SIG-M5 treated with dmso at 0.1 percent for 504 hours (cell line): Measurements from ENCODE around the gene KRT35.

ENCODE experiments used
- DNase-seq: peaks from one replicate; lab custom pipeline; 2025; ENCODE audit not compliant: unreplicated experiment; lab: John Stamatoyannopoulos, UW

KRT35 gene

GRCh38 chr17:41481036-41481435 is at the start of gene KRT35:
TSS of gene KRT35 (minus strand) at chr17:41481151. CDS start at chr17:41481097, 54 bp downstream.
- DNase-seq: no peak

GRCh38 chr17:41530062-41531048 is 49.4 kb upstream of the KRT35 start:
- no peak for DNase-seq

GRCh38 chr17:41529491-41529915 is 48.6 kb upstream of the KRT35 start:
- DNase-seq: no peak

- DNase-seq: no peak
Measured at GRCh38 chr17:41528959-41529353, 48.0 kb upstream of the KRT35 start.

- DNase-seq: no peak
Measured at GRCh38 chr17:41527063-41528023, 46.4 kb upstream of the KRT35 start.

- no peak for DNase-seq
Measured at GRCh38 chr17:41524261-41524660, 43.3 kb upstream of the KRT35 start.

- DNase-seq: no peak
Measured at GRCh38 chr17:41523787-41524186, 42.8 kb upstream of the KRT35 start.

- no peak for DNase-seq
Measured at GRCh38 chr17:41523225-41523593, 42.3 kb upstream of the KRT35 start.

GRCh38 chr17:41522301-41523224 is 41.6 kb upstream of the KRT35 start:
- no peak for DNase-seq

- no peak for DNase-seq
Measured at GRCh38 chr17:41521574-41522261, 40.8 kb upstream of the KRT35 start.

GRCh38 chr17:41520821-41521521 is 40.0 kb upstream of the KRT35 start:
- no peak for DNase-seq

GRCh38 chr17:41519501-41520224 is 38.7 kb upstream of the KRT35 start:
- DNase-seq: no peak

GRCh38 chr17:41518789-41519449 is 38.0 kb upstream of the KRT35 start, which contains the start of gene KRT15:
TSS of gene KRT15 (minus strand) at chr17:41518890. CDS start at chr17:41518827, 63 bp downstream.
- DNase-seq: no peak

GRCh38 chr17:41518031-41518430 is 37.1 kb upstream of the KRT35 start:
- DNase-seq: no peak

- no peak for DNase-seq
Measured at GRCh38 chr17:41516830-41517283, 35.9 kb upstream of the KRT35 start.

- no peak for DNase-seq
Measured at GRCh38 chr17:41516147-41516829, 35.3 kb upstream of the KRT35 start.

- DNase-seq: no peak
Measured at GRCh38 chr17:41513168-41513547, 32.2 kb upstream of the KRT35 start.
